ENCODE data around the gene CACNA1D. TPM values are rescaled to one million over a fixed set of nuclear protein-coding genes. Genes with fewer than 3 reads are reported as not detected.

CACNA1D gene
- total RNA-seq, 1 experiment from 2014 or later: 0.24 TPM

DNA sequence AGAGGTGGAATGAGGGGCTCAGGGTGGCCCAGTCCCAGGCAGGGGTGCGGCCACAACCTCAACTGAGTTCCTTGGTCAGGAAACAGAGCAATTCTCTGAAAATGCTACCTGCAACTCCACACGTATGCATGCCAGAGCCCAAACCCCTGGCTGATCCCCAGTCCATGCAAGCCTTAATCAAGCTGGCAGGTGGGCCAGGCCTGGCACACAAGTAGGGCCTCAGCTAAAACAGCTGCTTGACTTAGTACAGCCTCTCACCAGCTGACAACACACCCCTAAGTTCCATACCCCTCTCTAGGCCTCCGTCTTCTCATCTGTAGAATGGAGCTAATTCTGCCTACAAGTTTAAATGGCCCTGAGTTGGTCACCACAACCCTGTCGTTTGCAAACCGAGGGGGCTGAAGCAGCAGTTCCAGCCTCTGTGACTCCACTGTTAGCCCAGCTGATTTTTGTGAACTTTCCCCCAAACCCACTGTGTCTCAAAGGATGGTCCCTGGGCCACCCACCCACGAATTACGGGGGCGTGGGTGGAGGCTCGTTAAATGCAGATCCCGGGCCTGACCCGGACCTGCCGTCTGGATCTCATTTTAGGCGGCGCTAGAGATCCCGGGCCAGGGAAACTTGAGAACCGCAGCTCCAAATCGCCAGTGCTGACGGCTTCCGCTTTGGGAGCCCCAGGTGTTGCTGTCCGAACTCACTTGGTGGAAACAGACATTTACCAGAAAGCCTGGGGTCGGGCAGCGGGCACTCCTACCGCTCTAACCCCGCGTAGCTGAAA lies 350.9 kb downstream of the CACNA1D start:
- no peak for DNase-seq (ENCODE audit: low read depth)
- in situ Hi-C loops (cut with HindIII; ENCODE audit: low pct_unique_long_range_greater_than_20kb, low sequenced_read_pairs): no loop called here

DNA sequence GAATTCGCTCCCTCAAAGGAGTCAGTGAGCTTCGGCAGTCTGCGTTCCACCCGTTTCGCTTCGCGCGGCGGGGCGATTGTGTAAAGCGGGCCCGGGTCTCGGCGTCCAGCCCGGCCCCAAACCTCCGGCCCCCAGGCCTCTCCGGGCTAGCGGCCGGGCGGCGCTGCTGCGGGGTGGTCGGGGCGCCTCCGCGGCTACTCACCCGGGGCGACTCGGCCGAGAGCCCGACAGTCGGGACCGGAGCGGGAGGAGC lies 351.4 kb downstream of the CACNA1D start:
- in situ Hi-C loops (cut with HindIII; ENCODE audit: low pct_unique_long_range_greater_than_20kb, low sequenced_read_pairs): no loop called here
- no peak for DNase-seq (ENCODE audit: low read depth)

DNA sequence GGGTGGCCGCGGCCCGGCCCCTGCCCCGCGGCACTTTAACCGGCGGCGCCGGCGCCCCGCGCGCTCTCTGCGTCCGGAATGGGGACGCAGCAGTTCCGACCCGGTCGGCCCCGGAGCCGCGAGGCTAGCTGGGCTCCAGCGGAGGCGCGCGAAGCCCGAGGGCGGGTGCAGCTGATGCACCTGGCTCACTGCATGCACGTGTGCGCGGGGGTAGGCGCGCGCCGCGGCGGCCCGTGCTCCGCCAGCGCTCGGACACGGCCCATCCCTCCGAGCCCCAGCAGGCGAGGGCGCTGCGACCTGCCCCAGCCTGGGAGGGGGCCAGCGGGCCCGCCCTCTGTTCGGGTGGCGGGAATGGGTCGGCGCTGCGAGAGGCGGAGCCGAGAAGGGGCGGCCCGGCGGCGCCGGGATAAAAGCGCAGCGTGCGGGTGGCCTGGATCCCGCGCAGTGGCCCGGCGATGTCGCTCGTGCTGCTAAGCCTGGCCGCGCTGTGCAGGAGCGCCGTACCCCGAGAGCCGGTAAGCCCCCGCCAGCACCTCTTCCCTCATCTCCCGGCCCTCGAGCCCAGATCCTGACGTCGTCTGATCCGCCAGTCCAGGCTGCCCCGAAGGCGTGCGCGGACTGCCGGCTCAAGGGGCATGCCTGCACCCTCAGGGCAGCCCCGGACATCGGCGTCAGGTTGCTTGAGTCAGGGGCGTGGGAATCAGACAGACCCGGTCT lies 351.9 kb downstream of the CACNA1D start, which contains the start of the genes CHDH and IL17RB:
TSS of gene CHDH (minus strand) at position 286 of the 717 bp plus-strand sequence. CDS start 22,411 bp downstream, outside the sequence.
TSS of gene IL17RB (plus strand) at position 435 of the 717 bp plus-strand sequence. CDS start at position 456, 21 bp downstream.
- peak; percentile 52 for DNase-seq (ENCODE audit: low read depth)
- in situ Hi-C loops (cut with HindIII; ENCODE audit: low pct_unique_long_range_greater_than_20kb, low sequenced_read_pairs): no loop called here

DNA sequence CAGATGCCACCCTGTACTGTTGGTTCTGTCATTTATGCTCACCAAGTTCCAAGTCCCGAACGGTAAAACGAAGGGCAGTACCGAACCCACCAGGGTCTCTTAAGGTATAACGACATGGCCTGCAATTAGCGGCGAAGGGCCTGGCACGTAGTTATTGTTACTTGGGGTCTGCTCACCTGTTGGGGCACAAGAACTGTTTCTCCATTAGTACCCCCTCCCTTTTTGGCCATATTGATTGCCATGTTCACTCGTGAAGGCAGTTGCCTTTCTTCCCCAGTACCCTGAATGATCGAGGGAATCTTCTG lies 352.4 kb downstream of the CACNA1D start:
- DNase-seq (ENCODE audit: low read depth): no peak
- in situ Hi-C loops (cut with HindIII; ENCODE audit: low pct_unique_long_range_greater_than_20kb, low sequenced_read_pairs): no loop called here

DNA sequence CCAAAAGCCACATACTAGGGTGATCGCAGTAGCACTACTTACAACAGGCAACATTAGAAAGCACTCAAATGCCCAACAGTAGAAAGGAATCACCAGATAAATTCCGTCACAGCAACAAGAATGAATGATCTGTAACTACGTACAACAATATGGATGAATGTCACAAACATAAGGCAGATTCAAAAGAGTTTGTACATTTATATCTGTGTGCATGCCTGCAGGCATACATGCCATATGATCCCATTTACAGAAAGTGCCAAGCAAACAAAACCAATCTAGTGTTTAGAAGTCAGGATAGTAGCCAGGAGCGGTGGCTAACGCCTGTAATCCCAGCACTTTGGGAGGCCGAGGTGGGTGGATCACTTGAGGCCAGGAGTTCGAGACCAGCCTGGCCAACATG lies 355.5 kb downstream of the CACNA1D start:
- in situ Hi-C loops (cut with HindIII; ENCODE audit: low pct_unique_long_range_greater_than_20kb, low sequenced_read_pairs): no loop called here

DNA sequence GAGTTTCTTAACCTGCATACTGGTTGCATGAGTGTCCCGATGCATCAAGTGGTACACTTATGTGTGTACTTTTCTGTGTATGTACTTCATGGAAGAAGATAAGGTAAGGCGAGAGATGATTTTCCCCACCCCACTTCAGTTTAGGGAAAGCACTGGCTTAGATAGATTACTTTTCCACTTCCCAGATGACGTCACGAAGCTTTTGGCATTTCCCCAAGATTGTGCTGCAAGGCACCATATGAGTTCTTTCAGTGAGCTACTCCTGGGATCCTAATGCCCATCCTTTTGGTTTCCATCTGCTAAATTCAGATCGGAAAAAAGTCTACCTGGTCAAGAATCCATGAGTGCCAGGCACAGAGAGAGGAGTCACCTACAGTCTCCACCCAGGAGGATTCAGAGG lies 356.5 kb downstream of the CACNA1D start:
- no peak for DNase-seq (ENCODE audit: low read depth)
- in situ Hi-C loops (cut with HindIII; ENCODE audit: low pct_unique_long_range_greater_than_20kb, low sequenced_read_pairs): no loop called here

More for the DNA sequence above, 355.5 kb downstream of the CACNA1D start:
- no peak for DNase-seq (ENCODE audit: low read depth)

DNA sequence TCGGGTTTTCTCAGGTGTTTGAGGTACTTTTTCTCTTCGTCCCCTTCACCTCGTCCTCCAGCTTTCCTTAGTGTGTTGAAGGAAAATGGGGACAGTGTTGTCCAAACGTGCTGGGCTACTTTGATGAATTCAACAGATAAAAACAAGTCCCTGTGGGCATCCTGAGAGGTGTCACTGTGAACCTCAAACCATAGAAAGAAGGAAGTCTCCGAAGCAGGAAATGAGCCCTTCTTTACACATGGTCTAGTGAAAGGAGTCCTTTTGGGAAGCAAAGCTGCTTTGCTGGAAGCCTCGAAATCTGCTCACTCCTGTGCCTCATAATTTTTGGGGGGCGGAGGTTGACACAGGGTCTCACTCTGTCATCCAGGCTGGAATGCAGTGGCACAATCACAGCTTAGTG lies 362.6 kb downstream of the CACNA1D start:
- DNase-seq (ENCODE audit: low read depth): no peak
- in situ Hi-C loops (cut with HindIII; ENCODE audit: low pct_unique_long_range_greater_than_20kb, low sequenced_read_pairs): no loop called here

DNA sequence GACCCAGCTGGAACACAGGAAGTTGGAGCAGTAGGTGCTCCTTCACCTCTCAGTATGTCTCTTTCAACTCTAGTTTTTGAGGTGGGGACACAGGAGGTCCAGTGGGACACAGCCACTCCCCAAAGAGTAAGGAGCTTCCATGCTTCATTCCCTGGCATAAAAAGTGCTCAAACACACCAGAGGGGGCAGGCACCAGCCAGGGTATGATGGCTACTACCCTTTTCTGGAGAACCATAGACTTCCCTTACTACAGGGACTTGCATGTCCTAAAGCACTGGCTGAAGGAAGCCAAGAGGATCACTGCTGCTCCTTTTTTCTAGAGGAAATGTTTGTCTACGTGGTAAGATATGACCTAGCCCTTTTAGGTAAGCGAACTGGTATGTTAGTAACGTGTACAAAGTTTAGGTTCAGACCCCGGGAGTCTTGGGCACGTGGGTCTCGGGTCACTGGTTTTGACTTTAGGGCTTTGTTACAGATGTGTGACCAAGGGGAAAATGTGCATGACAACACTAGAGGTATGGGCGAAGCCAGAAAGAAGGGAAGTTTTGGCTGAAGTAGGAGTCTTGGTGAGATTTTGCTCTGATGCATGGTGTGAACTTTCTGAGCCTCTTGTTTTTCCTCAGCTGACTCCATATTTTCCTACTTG lies 363.8 kb downstream of the CACNA1D start:
- peak; percentile 23 for DNase-seq (ENCODE audit: low read depth)
- in situ Hi-C loops (cut with HindIII; ENCODE audit: low pct_unique_long_range_greater_than_20kb, low sequenced_read_pairs): no loop called here

DNA sequence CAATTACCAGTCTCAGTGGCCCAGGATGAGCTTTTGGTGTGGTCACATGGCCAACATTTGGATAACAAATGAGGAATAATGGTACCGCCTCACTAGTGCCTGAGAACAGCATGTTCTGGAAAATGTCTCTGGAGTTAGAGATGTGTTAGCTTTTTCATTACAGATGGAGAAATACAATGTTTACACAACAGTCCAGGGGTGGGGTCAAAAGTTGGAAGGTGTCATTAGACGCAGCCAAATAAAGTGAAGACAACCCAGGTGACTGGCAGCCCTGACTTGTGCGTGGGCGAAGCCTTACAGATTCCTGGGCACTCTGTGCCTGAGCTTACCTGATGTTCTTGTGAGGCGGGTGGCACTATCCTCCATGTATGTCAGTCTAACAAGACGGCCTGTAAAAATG lies 364.8 kb downstream of the CACNA1D start:
- in situ Hi-C loops (cut with HindIII; ENCODE audit: low pct_unique_long_range_greater_than_20kb, low sequenced_read_pairs): no loop called here
- no peak for DNase-seq (ENCODE audit: low read depth)

DNA sequence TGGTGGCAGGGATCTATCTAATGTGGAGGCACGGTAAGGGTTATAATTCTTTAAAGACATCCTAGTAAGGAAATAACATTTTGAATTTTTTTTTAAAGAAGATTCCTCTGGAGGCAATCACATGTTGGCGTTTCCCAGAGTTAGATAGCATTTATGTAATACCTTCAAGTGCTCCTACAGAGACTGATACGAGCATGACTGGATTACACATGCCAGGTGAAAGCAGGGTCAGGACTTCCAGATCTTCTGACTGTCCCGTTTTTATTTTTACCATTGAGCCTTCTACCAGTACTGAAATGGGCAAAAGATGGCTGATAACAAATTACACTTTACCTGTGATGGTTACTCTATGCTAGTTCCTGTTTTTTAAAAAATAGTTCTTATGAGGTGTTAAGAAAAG lies 365.8 kb downstream of the CACNA1D start:
- DNase-seq (ENCODE audit: low read depth): no peak
- in situ Hi-C loops (cut with HindIII; ENCODE audit: low pct_unique_long_range_greater_than_20kb, low sequenced_read_pairs): no loop called here

DNA sequence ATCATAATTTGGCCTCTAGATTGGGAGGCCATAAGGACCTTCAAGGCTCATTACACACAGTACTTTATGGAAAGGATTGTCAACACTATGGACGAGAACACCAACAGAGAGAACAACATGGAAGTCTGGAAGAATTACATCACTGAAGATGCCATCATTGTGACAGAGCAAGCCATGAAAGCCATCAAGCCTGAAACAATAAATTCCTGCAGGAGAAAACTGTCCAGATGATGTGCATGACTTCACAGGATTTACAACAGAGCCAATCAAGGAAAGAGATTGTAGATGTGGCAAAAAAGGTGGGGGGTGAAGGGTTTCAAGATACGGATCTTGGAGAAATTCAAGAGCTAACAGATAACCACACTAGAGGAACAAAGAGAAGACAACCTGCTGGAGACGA lies 367.8 kb downstream of the CACNA1D start:
- DNase-seq (ENCODE audit: low read depth): peak; percentile 62
- in situ Hi-C loops (cut with HindIII; ENCODE audit: low pct_unique_long_range_greater_than_20kb, low sequenced_read_pairs): no loop called here

DNA sequence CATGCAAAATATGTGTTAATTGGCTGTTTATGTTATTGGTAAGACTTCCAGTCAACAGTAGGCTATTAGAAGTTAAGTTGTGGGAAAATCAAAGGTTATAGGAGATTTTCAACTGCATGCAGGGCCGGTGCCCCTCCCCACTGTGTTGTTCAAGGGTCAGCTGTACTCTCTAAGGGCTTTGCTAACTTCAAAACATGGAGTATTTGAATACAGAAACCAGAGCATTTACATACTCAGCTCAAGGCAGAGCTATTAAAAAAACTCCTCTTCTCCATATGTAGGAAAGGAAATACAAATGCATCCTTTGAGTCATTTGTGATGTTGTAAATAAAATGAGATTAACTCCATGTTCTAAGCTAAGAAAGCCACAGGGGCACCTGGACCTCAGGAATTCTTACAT lies 368.7 kb downstream of the CACNA1D start:
- no peak for DNase-seq (ENCODE audit: low read depth)
- in situ Hi-C loops (cut with HindIII; ENCODE audit: low pct_unique_long_range_greater_than_20kb, low sequenced_read_pairs): no loop called here

Other genes starting within 250 kb of the CACNA1D start
- 2,344 and 2,977 TPM in 2 replicates for gene TKT, start 238.6 kb upstream of the CACNA1D start, total RNA-seq (2014; rRNA removed; shearing (Covaris generic); ENCODE audit: low replicate concordance)
- gene DCP1A, start 147.1 kb upstream of the CACNA1D start, total RNA-seq (2014; rRNA removed; shearing (Covaris generic); ENCODE audit: low replicate concordance): 4.2 and 8.3 TPM in 2 replicates

Measured in Caki2 (cell line).